ENCODE measurements around the gene LARGE1.

DNA sequence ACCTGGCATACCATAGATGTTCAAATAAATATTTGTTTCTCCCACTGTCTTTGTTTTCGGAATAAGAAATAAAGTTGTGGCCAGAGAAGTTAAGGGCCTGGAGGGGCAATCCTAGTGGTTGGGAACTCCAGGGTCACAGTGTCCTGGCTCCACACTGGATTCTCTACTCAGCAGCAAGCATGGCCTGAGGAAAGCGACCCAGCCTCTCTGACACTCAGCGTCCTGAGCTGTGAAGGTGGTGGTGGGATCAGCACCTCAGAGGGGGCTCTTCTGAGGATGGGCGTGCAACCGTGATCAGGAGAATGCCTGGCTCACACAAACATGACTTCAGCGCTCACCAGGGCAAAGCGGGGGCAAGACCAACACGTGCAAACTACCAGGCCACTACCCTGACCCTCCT is 59.9 kb downstream of the LARGE1 start:
- TF ChIP-seq, protein P1, sequence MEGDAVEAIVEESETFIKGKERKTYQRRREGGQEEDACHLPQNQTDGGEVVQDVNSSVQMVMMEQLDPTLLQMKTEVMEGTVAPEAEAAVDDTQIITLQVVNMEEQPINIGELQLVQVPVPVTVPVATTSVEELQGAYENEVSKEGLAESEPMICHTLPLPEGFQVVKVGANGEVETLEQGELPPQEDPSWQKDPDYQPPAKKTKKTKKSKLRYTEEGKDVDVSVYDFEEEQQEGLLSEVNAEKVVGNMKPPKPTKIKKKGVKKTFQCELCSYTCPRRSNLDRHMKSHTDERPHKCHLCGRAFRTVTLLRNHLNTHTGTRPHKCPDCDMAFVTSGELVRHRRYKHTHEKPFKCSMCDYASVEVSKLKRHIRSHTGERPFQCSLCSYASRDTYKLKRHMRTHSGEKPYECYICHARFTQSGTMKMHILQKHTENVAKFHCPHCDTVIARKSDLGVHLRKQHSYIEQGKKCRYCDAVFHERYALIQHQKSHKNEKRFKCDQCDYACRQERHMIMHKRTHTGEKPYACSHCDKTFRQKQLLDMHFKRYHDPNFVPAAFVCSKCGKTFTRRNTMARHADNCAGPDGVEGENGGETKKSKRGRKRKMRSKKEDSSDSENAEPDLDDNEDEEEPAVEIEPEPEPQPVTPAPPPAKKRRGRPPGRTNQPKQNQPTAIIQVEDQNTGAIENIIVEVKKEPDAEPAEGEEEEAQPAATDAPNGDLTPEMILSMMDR (IDR thresholded peaks at IDR 0.05; ENCODE audit: borderline replicate concordance, extremely low read depth, low read length, poor library complexity, severe bottlenecking) = no peak
- TF ChIP-seq EZH2 (IDR thresholded peaks at IDR 0.05; ENCODE audit: borderline replicate concordance, low read depth, low read length, severe bottlenecking) = no peak

All from DND-41 (cell line).